GM18498 (cell line): ENCODE results near the gene ENPP7.

Source experiments
- ATAC-seq: cut with Tn5 transposase; IDR thresholded peaks from one replicate; pipeline ENCODE4 v1.9.1; 2021; ENCODE audit warnings: mild to moderate bottlenecking, moderate library complexity; ENCODE audit not compliant: unreplicated experiment

ENPP7 gene

GRCh38 chr17:79702550-79703236, 28.1 kb upstream of the ENPP7 start:
- ATAC-seq = no peak

DNA sequence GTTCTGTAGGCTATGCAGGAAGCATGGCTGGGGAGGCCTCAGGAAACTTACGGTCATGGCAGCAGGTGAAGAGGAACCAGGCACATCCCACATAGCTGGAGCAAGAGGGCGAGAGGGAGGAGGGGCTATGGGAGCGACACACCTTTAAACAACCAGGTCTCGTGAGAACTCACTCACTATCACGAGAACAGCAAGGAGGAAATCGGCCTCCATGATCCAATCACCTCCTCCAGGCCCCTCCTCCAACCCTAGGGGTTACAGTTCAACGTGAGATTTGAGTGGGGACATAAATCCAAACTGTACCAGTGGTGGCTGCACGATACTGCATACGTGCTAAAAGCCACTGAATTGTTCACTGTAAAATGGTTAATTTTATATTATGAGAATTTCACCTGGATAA, 26.1 kb upstream of the ENPP7 start:
- no peak for ATAC-seq

- ATAC-seq = no peak
These were observed 25.1 kb upstream of the ENPP7 start for GRCh38 chr17:79705674-79706073.

DNA sequence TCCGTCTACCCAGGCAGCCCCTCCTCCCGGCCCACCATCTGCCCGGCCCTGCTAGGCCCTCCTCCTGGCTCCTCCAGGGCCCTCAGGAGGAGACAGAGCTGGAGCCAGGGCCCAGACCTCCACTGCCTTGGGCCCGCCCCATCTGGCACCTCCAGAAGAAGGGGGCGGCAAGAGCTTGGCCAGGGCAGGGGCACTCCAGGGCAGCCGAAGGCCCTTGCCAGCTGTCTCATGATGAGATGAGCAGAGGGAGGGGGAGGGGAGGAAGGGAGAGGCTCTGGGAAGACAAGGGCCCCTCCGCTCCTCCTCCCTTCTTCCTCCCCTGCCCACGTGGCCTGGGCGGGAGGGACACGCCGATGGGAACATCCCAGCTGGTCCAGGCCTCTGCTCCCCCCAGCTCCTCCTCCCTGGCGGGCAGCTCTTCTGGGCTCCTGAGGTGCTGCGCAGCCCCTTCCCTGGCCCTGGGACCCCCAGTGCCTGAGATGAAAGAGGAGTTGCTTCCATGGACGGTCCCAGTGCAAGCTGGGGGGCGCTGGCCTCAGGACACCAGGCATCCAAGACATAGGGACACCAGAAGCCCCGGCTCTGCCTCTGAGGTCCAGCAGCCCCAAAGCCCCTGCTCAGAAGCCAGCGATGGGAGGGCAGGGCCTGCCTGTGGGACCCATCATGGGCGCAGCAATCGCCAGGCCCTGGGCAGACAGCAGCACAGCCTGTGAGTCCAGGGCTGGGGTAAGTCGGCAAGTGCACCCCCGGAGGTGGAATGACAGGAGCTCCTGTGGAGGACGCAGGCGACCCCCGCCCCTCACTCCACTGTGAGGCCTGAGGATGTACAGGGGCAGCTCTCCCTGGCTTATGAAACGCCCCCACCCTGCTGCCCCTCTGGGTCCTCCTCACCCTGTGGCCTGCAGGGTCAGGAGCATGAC, 23.6 kb upstream of the ENPP7 start:
- no peak for ATAC-seq

DNA sequence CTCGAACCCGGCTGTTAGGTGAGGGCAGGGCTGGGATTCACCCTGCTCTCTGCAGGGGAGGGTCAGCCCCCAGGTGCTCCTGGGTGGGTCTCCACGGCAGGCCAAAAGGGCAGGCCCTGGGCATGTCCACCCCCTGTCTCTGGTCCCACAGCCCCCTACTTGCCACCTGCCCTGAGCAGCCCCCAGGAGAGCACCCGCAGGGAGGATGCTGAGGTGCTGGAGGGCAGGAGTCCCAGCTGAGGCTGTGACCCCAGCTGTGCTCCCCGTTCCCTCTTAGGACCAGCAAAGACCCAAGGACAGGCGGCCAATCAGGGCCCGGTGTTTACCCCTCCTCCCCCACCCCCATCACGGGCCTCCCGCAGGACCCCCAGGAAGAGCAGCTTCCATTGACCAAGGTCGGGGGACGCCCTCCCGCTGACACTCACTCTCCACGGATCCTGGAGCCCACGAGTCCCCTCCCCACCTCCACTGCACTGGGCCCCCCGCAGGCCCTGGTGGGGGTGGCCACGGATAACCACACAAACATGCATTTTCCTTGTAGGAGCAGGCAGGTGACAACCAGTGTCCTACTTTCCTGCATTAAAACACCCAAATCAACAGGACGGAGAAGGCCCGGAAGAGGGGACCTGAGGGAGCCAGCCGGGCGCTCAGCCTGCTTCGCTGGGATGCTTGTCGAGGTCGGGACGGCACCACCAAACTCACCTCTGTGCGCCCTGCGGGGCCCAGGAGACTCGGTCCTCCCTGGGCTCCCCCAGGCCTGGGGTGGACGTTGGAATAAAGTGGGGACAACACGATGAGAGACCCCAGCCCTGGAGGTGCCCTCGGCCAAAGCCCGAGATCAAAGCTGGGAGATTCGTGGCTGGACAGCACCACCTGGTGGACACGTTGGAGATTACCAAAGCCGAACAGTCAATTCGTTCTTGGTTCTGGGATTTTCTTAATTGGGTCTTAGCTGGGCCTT, 22.5 kb upstream of the ENPP7 start:
- ATAC-seq = no peak

DNA sequence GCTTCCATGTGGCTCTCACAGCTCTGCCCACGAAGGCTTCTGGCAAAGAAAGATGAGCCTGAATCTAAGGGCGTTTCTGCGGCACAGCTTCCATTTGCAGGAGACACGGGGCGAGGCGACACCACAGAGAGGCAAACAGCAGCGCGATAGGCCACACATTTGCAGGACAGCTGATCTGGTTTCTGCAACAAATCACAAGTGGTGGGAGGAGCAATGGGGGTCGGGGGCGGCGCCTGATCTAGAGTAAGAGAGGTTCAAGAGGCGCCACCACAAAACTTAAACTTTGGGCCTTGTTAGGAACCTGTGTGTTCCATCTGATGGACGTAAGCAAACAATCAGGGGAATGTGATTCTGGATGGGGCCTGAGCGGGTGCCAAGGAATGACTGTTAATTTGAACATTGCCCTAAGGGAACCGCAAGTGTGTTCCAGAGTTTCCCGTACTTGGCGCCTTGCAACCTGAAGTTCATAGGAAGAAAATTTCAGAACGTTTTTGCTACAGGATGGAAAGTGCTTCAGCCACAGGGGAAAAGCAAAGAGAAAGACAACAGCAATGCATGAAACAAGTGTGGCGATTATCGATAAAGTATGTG, 18.9 kb upstream of the ENPP7 start:
- ATAC-seq = no peak

DNA sequence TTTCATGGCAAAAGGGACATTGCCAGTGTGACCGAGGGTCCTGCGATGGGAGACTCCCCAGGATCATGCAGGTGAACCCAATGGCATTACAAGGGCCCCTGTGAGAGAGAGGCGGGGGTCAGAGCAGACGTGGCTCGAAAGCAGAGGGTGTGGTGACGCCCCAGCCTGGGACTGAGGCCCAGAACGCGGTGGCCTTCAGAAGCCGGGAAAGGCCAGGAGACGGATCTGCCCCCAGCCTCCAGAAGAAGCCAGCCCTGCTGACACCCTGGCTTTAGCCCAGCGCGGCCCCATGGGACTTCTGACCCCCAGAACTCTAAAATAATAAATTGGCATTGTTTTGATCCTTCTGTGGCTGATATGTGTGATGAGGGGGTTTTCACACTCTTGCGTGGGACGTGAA, 17.4 kb upstream of the ENPP7 start:
- ATAC-seq = no peak

DNA sequence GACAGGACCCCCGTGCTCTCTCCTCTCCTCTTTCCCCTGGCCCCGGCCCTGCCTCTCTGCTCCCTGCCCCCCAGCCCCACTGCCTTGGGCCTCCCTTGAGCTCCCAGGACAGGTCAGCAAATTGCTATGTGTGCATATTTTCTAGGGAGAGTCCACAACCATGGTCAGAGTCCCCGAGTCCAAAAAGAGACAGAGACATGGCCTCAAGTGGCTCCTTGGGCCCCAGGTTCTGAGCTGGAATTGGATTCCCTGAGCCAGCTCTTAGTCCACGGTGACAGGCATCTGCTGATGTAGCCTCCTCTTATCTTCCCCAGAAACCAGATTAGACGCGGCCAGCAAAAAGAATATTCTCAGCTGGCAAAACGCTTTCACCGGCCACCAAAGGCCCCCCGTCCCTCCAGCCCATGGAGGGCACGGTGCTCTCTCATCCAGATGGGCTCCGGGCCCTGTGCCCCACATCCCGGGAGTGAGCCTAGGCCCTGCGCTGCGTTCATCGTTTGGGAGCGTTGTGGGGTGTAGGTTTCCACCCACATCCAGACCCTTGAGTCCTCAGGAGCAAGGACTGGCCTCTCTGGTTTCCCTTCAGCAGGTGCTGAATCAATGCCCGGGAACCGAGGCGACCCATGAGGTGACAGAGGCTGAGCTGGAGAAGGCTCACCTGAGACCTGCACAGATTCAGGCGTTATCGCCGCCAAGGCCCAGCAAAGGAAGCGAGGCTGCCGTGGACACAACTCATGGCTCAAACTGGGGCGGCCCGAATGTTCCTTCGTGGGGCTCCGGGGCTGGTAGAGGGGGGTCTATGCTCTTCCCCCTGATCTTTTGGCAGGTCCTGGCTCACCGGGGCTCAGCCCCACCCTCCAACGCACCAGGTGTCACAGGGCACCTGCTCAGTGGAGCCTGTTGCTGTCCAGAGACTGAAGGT, 16.3 kb upstream of the ENPP7 start:
- no peak for ATAC-seq

GRCh38 chr17:79715098-79715942, 15.4 kb upstream of the ENPP7 start:
- no peak for ATAC-seq

DNA sequence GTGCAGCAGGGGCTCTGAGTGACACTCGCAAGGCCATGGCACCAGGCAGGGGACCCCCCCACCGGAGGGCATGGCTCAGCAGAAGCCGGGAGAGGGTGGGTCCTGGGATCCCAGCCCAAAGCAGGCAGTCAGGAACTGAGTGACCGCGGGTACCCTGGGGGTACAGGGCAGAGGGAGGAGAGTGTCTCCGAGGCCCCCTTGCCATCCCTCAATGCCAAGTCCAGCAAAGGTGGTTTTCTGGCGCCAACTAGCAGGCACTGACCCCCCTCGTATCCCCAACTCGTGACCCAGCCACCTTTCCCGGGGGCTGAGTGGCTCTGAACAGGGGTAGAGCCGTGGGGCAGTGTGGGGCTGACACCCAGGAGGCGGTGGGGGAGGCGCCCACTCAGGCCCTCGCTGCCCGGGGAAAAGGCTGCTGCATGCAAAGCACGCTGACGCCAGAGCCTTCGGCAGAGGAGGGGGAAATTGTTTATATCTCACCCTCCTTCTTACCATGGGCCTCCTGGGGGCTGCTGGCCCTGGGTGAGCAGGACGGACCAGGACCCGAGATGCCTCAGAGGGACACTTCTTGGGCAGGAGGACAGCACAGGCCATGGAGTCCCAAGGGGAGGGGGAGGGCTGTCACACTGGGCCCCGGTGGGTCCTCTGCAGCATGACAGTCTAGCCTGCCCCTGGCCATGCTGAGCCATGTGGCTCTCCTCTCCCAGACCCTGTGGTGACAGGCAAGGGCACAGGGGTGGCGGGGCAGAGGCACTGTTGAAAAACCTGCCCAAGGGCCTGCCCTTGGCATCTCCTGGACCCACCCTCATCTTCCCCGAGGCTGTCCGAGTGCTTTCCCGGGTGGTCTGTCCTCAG, 14.6 kb upstream of the ENPP7 start:
- ATAC-seq = no peak

DNA sequence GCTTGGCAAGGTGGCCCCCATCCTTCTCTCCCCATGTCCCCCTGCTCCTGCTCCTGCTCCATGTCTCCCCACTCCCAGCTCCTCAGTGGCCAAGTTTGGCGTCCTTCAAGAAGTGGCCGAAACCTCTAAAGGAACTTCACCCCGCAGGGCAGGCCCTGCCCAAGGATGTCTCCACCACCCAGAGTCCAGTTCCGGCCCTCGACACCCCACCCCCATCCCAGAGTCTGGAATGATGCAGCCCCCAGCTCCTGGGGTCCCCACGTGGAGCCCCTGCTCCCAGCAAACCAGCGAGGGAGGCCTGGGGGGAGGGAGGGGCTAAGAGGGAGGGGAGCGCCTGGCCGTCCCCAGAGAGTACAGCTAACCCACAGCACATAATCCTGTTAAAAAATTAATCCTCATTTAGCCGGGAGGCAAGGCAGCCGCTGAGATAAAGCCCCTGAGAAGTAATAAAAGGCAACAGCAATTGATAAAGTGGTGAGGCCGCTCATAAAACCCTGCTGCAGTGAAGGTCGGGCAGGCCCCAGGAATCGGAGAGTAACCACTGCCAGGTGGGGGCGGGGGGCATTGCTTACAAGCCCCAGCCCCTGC, 9.9 kb upstream of the ENPP7 start:
- no peak for ATAC-seq

DNA sequence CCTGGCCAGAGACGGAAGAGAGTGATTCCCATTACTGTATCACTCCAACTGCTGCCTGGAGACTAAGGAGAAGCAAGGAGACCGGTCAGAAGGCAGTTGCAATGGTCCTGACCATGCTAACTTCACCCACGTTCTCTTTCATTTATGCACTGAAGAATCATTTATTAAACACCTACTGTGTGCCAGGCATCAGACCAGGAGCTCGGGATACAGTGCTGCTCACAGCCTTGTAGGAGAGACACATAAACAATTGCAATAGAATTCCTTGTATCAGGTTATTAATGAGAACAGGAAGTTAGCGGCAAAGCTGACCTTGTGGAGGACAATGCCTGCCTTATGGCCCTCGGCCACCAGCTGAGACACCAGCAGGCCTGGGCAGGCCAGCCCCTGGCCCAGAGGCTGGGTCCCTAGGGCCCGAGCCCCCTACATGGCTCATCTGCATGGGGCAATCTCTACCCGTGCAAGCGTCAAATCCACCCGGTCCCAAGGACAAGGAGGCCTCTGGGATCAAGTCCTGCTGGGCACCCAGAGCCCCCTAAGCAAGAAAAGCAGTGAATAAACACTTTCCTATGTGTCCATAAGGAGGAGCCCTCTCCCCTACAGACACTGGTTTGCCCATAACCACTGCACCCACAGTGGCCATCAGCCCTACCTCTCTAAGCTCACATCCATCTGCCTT, 8.6 kb upstream of the ENPP7 start:
- ATAC-seq = no peak

- no peak for ATAC-seq
These were observed 8.0 kb upstream of the ENPP7 start for GRCh38 chr17:79722787-79723186.

GRCh38 chr17:79728169-79728907, 2.4 kb upstream of the ENPP7 start:
- ATAC-seq = no peak

DNA sequence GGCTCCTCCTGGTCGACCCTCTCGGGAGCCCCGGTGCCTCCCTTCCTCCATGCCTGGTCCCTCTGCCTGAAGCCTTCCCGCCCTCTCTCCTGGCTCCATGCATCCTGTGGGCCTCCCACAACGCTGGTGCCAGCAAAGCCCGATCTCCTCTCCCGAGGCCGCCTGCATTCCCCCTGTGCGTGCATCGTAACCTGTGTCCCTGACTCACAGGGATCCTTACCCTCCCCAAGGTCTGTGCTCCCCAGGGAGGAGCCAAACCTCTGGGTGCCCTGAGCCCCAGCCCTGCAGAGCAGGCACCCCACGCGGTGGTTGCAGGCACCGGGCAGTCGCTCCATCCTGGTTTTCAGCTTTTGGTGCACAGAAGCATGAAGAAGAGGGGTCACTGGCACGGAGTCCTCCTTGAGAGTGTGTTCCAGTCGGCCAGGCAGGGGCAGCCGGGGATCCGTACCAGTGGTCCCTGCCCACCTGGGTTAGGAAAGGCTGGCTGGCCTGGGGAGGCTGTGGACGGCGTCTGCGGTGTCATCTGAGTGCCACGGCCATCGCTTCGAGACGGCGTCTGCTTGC, 1.8 kb upstream of the ENPP7 start:
- no peak for ATAC-seq

GRCh38 chr17:79729761-79730160, 982 bp upstream of the ENPP7 start:
- no peak for ATAC-seq
